Measurements from ENCODE around the gene PTGES2. TPM values are rescaled to one million over a fixed set of nuclear protein-coding genes. Genes with fewer than 3 reads are reported as not detected.

PTGES2 gene
- total RNA-seq, 6 donors from 2014 or later: 45.9 to 116 (median 61.1) TPM

GRCh38 chr9:128093011-128093410 lies 34.5 kb downstream of the PTGES2 start:
- H3K9me3 ChIP-seq: no peaks in the 10 kb centered on the region
- WGBS, 2 donors: 72 to 74% methylated on average over 4 of the region's 4 CpGs
- no peaks in the 10 kb centered on the region for H3K36me3 ChIP-seq
- ATAC-seq (ENCODE audit: low FRiP score in 2 of 2): no peak
- no peak for DNase-seq
- TF ChIP-seq POLR2A (IDR thresholded peaks at IDR 0.05) (no peak), POLR2AphosphoS5 (IDR thresholded peaks at IDR 0.05) (no peak), EP300 (IDR thresholded peaks at IDR 0.05) (no peak), CTCF (IDR thresholded peaks at IDR 0.05) (no peak)
- peak overlapping the region; percentile 87 to 92 (median 90) for H3K27ac ChIP-seq
- no peaks in the 10 kb centered on the region for H3K27me3 ChIP-seq
- no peak overlapping the region for H3K4me3 ChIP-seq
- H3K4me1 ChIP-seq: peaks cover 75 to 87% (median 80%) of the 10 kb centered on the region in 4 donors

DNA sequence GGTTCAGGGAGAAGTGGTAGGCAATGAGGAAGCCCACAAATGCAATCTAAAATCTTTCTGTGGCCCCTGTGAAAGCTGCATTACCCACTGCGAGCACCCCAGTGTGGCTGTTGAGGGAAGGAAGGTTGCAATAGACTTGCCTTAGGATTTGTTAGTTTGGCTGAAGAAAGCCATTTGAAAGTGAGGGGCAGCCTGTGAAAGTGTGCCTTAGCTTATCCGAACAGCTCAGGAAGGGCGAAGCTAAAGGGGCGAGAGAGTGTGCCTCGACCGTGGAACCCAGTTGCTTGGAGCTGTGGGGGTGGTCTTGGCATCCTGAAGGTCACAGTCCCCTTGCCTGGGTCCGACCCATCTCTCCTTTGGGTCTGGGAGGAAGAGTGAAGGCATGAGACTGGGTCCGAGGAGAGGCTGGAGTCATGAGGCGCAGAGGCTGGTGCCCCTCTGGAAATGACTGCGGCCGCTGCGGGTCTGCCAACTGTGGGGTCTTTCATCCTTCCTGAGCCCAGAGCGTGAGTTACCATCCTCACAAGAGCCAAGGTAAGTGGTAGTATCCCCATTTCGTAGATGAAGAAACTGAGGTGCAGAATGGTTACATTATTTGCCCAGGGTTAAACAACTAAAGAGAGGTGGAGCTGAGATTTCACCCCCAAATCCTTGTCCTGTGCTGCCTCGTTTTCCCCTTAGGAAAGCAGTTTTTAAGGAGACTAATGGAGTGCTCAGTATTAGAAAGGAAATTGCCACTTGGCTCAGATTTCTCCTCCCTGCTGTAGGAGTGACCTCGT lies 35.1 kb downstream of the PTGES2 start:
- Histone ChIP-seq H3K9me3 (no peaks in the 10 kb centered on the region), H3K4me1 (peaks cover 69 to 82% (median 76%) of the 10 kb centered on the region in 4 donors), H3K27me3 (no peaks in the 10 kb centered on the region), H3K27ac (peak overlapping the region; percentile 87 to 92 (median 90)), H3K36me3 (no peaks in the 10 kb centered on the region), H3K4me3 (no peak overlapping the region)
- ATAC-seq (ENCODE audit: low FRiP score in 2 of 2): no peak
- TF ChIP-seq POLR2AphosphoS5 (IDR thresholded peaks at IDR 0.05) (no peak), CTCF (IDR thresholded peaks at IDR 0.05) (no peak), EP300 (IDR thresholded peaks at IDR 0.05) (no peak), POLR2A (IDR thresholded peaks at IDR 0.05) (no peak)
- 79 to 82% methylated on average over 16 of the region's 16 CpGs for WGBS, 2 donors
- DNase-seq: no peak

- Histone ChIP-seq H3K36me3 (no peaks in the 10 kb centered on the region), H3K4me1 (peaks cover 60 to 74% (median 68%) of the 10 kb centered on the region in 4 donors), H3K27me3 (no peaks in the 10 kb centered on the region), H3K27ac (peak overlapping the region in 2 of 4 donors; percentile 88 to 92), H3K4me3 (no peak overlapping the region), H3K9me3 (no peaks in the 10 kb centered on the region)
- DNase-seq (no peak), ATAC-seq (ENCODE audit: low FRiP score in 2 of 2) (no peak)
- TF ChIP-seq POLR2AphosphoS5 (IDR thresholded peaks at IDR 0.05) (no peak), CTCF (IDR thresholded peaks at IDR 0.05) (no peak), POLR2A (IDR thresholded peaks at IDR 0.05) (no peak), EP300 (IDR thresholded peaks at IDR 0.05) (no peak)
- 47 to 58% methylated on average over 8 to 13 of the region's 13 CpGs for WGBS, 2 donors
Measured at GRCh38 chr9:128091571-128091970, 36.0 kb downstream of the PTGES2 start.

DNA sequence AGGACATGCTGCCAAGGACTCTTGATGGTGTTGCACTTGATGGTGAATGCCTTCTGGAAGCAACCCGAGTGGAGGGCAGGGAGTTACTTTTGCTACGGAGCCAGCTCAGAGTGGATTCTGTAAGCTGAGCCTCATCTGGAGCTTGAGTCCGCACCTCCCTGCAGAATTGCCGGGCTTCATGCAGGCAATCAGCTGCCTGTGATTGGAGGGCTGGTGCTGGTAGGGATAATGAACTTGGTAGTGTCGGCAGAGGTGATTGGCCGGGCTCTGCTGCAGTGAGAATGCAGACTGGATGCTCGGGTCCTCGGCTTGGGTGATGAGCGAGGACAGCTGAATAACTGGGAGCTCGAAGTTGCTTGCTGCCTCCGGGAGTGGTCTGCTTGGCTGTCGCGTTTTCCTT lies 36.4 kb downstream of the PTGES2 start:
- ATAC-seq (ENCODE audit: low FRiP score in 2 of 2): peak in 1 of 2 donors; percentile 70
- 64 to 66% methylated on average over 5 to 13 of the region's 13 CpGs for WGBS, 2 donors
- peaks cover 58 to 70% (median 64%) of the 10 kb centered on the region in 4 donors for H3K4me1 ChIP-seq
- no peak overlapping the region for H3K4me3 ChIP-seq
- DNase-seq: no peak
- H3K27me3 ChIP-seq: no peaks in the 10 kb centered on the region
- no peak for TF ChIP-seq EP300 (IDR thresholded peaks at IDR 0.05)
- no peak for TF ChIP-seq POLR2AphosphoS5 (IDR thresholded peaks at IDR 0.05)
- no peak for TF ChIP-seq CTCF (IDR thresholded peaks at IDR 0.05)
- no peak for TF ChIP-seq POLR2A (IDR thresholded peaks at IDR 0.05)
- H3K36me3 ChIP-seq: no peaks in the 10 kb centered on the region
- no peaks in the 10 kb centered on the region for H3K9me3 ChIP-seq
- peak overlapping the region in 1 of 4 donors; percentile 62 for H3K27ac ChIP-seq

All from upper lobe of left lung (tissue), 6 donors.